Upper lobe of left lung (tissue), 6 donors: ENCODE data around the gene LMTK2. TPM values are rescaled to one million over a fixed set of nuclear protein-coding genes. Genes with fewer than 3 reads are reported as not detected.

ENCODE experiments used
- ATAC-seq, 2 donors: fragments of 200-7000 bp; cut with Tn5 transposase; one replicate each; pipeline ENCODE4 v1.9.1; 2022; ENCODE audit warnings: mild to moderate bottlenecking in 2 of 2, moderate library complexity in 2 of 2; ENCODE audit not compliant: low FRiP score in 2 of 2
- DNase-seq, 2 donors: peaks; one replicate each; pipeline ENCODE4 v3.0.0-alpha.2; 2019 to 2020
- H3K27ac ChIP-seq, 4 donors: fragments of 200-600 bp; sonication (generic); one replicate each; pipeline ENCODE4 v1.5.1; 2016 to 2019
- H3K27me3 ChIP-seq, 4 donors: fragments of 200-600 bp; sonication (generic); one replicate each; pipeline ENCODE4 v1.5.1; 2017 to 2019
- H3K36me3 ChIP-seq, 4 donors: fragments of 200-600 bp; sonication (generic); one replicate each; pipeline ENCODE4 v1.5.1; 2016 to 2019
- H3K4me1 ChIP-seq, 4 donors: fragments of 200-600 bp; sonication (generic); one replicate each; pipeline ENCODE4 v1.5.1; 2018 to 2019
- H3K4me3 ChIP-seq, 4 donors: fragments of 200-600 bp; sonication (generic); one replicate each; pipeline ENCODE4 v1.5.1; 2017 to 2019; ENCODE audit warnings: mild to moderate bottlenecking in 2 of 4, moderate library complexity in 1 of 4
- H3K9me3 ChIP-seq, 4 donors: fragments of 200-600 bp; sonication (generic); one replicate each; pipeline ENCODE4 v1.5.1; 2018 to 2019
- CTCF ChIP-seq, 6 experiments: fragments of 450-650 bp in 4 of 6; fragments of 200-600 bp in 2 of 6; sonication (generic) in 2 of 6; IDR thresholded peaks; one replicate each; pipeline ENCODE4 v1.5.1; 2016 to 2019; ENCODE audit warnings: antibody characterized with exemption in 6 of 6
- EP300 ChIP-seq, 4 donors: sonication (generic); formaldehyde crosslinking; IDR thresholded peaks; one replicate each; pipeline ENCODE4 v1.5.1; 2017; ENCODE audit warnings: antibody characterized with exemption in 4 of 4, control low read depth in 2 of 4
- POLR2A ChIP-seq, 4 donors: fragments of 450-650 bp; IDR thresholded peaks; one replicate each; pipeline ENCODE4 v1.5.1; 2016 to 2017; ENCODE audit warnings: antibody characterized with exemption in 4 of 4, mild to moderate bottlenecking in 2 of 4
- POLR2AphosphoS5 ChIP-seq, 2 donors: sonication (generic); formaldehyde crosslinking; IDR thresholded peaks; one replicate each; pipeline ENCODE4 v1.5.1; 2017; ENCODE audit warnings: antibody characterized with exemption in 2 of 2
- WGBS, 2 donors: methylation state at CpG; one replicate each; pipeline ENCODE4 v1.1.5; 2017 to 2018; 5-methylcytosine and 5-hydroxymethylcytosine counted together
- total RNA-seq, 6 donors: library from RNA; depleted of rRNA in 4 of 6; stranded (reverse); fragments of >200 nt in 4 of 6; gene quantifications; one replicate each; pipeline versions ENCODE4 v1.1.0 to v1.2.1, GENCODE V29; 2016 to 2021
- donor health status: DM: no; HTN: no; CAD: no; lungs with moderate emphysema.
- donor health status: DM: no; HTN: yes; CAD: no; lungs with severe emphysema.

LMTK2 gene
- total RNA-seq, 6 donors from 2014 or later, result 27.6 to 65.8 (median 37.5) TPM

DNA sequence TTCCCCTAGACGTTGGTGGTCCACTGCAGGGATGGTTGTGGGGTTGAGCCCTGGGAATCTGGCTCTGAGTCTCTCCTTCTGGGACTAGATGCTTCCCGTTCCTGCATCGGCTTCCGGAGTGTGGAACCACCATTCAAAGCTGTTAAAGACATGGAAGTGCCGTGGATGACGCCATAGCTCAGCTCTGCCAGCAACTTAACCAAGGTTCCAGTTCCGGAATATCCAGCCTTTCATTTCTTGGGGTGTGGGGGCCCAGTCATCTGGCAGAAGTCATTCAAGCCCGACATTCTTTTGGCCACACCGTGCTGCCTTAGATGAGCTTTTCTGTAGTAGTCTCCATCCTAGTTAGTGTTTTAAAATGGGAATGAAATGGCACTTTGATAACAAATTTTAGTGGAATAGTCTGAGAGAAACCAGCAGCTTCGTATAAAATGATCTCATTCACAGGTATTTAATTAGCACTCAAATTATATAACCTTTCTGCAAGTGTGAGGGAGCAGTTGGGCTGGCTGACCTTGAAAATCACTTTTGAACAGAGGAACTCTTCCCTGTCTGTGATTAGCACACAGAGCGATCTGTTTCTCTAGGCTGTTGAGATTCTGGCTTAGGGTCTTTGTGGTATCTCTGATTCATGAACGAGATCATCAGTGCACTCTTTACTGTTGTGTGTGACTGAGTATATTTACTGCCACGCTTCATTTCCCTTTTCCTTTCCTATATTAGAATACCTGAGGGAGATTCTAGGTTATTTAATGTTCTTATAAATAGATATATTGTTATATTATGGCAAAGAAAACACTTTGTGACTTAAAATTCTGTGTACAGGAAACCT lies 19.9 kb downstream of the LMTK2 start:
- H3K27ac ChIP-seq, result peak overlapping the region in 1 of 4 donors; percentile 42
- 84% methylated on average over 13 of the region's 13 CpGs for WGBS, 2 donors
- H3K9me3 ChIP-seq, result no peaks in the 10 kb centered on the region
- no peaks in the 10 kb centered on the region for H3K36me3 ChIP-seq
- no peaks in the 10 kb centered on the region for H3K27me3 ChIP-seq
- ATAC-seq (no peak), DNase-seq (no peak)
- TF ChIP-seq CTCF (IDR thresholded peaks at IDR 0.05) (no peak), EP300 (IDR thresholded peaks at IDR 0.05) (no peak), POLR2A (IDR thresholded peaks at IDR 0.05) (no peak), POLR2AphosphoS5 (IDR thresholded peaks at IDR 0.05) (no peak)
- H3K4me3 ChIP-seq, result no peak overlapping the region
- peaks cover 9 to 33% (median 18%) of the 10 kb centered on the region in 4 donors for H3K4me1 ChIP-seq

DNA sequence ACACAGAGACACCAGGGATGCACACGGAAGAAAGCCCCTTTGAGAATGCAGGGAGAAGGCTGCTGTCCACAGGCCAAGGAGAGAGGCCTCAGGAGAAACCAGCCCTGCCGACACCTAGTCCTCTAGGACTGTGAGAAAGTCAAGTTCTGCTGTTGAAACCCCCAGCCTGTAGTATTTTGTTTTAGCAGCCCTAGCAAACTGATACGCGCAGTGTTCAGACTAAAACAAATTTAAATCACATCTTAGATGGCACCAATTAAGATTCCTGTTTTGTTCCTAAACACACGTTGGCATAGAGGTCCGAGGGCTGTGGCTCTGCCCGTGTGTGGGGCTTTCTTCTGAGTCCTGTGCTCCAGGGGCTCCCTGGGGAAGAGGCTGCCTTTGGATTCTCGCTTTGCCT lies 21.7 kb downstream of the LMTK2 start:
- TF ChIP-seq EP300 (IDR thresholded peaks at IDR 0.05) (no peak), POLR2A (IDR thresholded peaks at IDR 0.05) (no peak), CTCF (IDR thresholded peaks at IDR 0.05) (no peak), POLR2AphosphoS5 (IDR thresholded peaks at IDR 0.05) (no peak)

DNA sequence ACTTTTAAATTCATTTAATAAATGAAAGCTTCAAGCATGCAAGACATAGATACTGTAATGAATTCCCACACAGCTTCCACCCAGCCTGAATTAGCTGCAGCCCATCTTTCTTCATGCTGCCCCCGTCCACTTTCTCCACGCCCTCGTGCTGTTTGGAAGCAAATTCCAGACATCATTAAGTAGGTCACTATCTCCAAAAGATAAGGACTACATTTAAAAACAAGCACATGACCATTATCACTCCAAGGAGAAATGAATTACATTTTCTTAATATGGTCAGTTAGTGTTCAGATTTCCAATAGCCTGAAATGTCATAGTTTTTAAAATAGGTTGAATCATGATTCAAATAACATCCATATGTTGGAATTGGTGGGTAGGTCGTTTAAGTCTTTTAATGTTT lies 24.3 kb downstream of the LMTK2 start:
- ATAC-seq (no peak), DNase-seq (no peak)
- no peak for TF ChIP-seq CTCF (IDR thresholded peaks at IDR 0.05)
- no peak for TF ChIP-seq EP300 (IDR thresholded peaks at IDR 0.05)
- no peak for TF ChIP-seq POLR2AphosphoS5 (IDR thresholded peaks at IDR 0.05)
- no peak for TF ChIP-seq POLR2A (IDR thresholded peaks at IDR 0.05)
- Histone ChIP-seq H3K27me3 (no peaks in the 10 kb centered on the region), H3K27ac (peak overlapping the region; percentile 55 to 78 (median 71)), H3K4me3 (no peak overlapping the region), H3K9me3 (no peaks in the 10 kb centered on the region), H3K4me1 (peaks cover 39 to 50% (median 49%) of the 10 kb centered on the region in 4 donors), H3K36me3 (no peaks in the 10 kb centered on the region)
- WGBS, 2 donors, result 56 to 65% methylated on average over 4 of the region's 4 CpGs

More for the DNA sequence above, 21.7 kb downstream of the LMTK2 start:
- WGBS, 2 donors, result 95 to 100% methylated on average over 8 of the region's 8 CpGs
- no peak for DNase-seq
- Histone ChIP-seq H3K36me3 (no peaks in the 10 kb centered on the region), H3K4me3 (no peak overlapping the region), H3K9me3 (no peaks in the 10 kb centered on the region), H3K27ac (no peak overlapping the region), H3K27me3 (no peaks in the 10 kb centered on the region), H3K4me1 (peaks cover 27 to 36% (median 30%) of the 10 kb centered on the region in 4 donors)
- ATAC-seq, result no peak

DNA sequence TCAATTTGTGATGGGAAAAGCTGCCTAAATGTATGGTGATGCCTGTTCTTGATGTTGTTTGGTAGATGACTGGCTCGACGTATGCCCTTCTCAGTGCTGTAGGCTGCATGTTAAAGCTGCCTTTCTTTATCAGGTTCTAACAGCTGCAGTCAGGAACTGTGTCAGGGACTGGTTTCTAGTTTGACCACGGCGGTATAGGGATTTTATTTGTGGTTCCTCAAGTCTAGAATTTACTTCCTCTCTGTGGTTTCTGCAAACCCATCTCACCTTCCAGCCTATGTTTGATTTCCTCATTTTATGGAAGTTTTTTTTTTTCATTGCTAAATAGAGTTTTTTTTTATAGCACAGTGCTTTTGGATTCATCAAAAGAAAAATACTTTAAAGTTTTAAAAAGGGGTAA lies 26.5 kb downstream of the LMTK2 start:
- 58 to 61% methylated on average over 4 of the region's 4 CpGs for WGBS, 2 donors
- H3K27ac ChIP-seq, result peak overlapping the region in 2 of 4 donors; percentile 70 to 78

More for the DNA sequence above, 26.5 kb downstream of the LMTK2 start:
- DNase-seq (peak in 1 of 2 donors; percentile 36), ATAC-seq (peak in 1 of 2 donors; percentile 62)
- Histone ChIP-seq H3K4me3 (no peak overlapping the region), H3K4me1 (peaks cover 38 to 69% (median 60%) of the 10 kb centered on the region in 4 donors), H3K27me3 (no peaks in the 10 kb centered on the region), H3K9me3 (no peaks in the 10 kb centered on the region), H3K36me3 (peaks cover 0 to 7% (median 0%) of the 10 kb centered on the region in 4 donors)
- TF ChIP-seq POLR2AphosphoS5 (IDR thresholded peaks at IDR 0.05) (no peak), CTCF (IDR thresholded peaks at IDR 0.05) (no peak), POLR2A (IDR thresholded peaks at IDR 0.05) (no peak)
